ENCODE measurements around the gene MYBBP1A. TPM values are rescaled to one million over a fixed set of nuclear protein-coding genes. Genes with fewer than 3 reads are reported as not detected.

MYBBP1A gene
- total and polyA plus RNA-seq, 9 donors, result 12.7 to 71.4 (median 45.5) TPM

DNA sequence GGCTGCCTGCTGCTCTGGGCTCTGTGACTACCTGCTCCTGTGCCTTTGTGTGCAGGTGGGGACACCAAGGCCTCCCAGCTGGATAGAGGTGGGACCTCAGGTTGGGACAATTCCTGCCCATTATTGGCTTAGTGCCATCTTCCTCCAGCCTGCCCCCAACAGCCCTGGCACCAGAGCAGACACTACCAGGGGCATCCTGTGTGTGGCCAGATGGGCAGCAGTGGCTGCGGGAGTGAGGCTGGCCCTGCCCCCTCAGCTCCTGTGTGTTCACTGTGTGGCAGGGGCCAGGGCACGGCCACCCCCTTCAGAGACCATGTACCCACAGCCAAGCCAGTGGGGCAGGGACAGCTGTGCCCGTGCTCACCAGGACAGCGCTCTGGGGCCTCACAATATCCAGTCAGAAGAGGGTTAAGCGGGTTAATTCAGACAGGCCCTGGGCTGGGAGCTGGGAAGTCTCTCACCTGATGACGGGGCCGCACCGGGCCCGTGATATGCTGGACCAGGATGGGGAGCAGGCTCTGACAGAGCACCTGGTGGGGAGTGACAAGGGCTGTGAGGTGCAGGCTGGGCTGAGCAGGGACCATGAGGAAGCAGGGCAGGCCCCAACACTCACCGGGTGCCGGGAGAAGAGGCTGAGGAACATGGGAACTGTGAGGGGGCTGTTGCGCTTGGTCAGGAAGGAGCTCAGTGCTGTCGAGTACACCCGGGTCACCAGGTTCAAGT lies 13.0 kb downstream of the MYBBP1A start:
- WGBS, 3 donors, result 87 to 97% (median 88%) methylated on average over 14 of the region's 14 CpGs
- intact Hi-C loops (cut with DNase I), result no loop called here
- no peaks in the 10 kb centered on the region for H3K36me3 ChIP-seq
- H3K9me3 ChIP-seq, result no peaks in the 10 kb centered on the region
- no peaks in the 10 kb centered on the region for H3K27me3 ChIP-seq
- peaks cover 4% of the 10 kb centered on the region for H3K4me1 ChIP-seq (ENCODE audit: insufficient read depth)
- TF ChIP-seq, protein P1, sequence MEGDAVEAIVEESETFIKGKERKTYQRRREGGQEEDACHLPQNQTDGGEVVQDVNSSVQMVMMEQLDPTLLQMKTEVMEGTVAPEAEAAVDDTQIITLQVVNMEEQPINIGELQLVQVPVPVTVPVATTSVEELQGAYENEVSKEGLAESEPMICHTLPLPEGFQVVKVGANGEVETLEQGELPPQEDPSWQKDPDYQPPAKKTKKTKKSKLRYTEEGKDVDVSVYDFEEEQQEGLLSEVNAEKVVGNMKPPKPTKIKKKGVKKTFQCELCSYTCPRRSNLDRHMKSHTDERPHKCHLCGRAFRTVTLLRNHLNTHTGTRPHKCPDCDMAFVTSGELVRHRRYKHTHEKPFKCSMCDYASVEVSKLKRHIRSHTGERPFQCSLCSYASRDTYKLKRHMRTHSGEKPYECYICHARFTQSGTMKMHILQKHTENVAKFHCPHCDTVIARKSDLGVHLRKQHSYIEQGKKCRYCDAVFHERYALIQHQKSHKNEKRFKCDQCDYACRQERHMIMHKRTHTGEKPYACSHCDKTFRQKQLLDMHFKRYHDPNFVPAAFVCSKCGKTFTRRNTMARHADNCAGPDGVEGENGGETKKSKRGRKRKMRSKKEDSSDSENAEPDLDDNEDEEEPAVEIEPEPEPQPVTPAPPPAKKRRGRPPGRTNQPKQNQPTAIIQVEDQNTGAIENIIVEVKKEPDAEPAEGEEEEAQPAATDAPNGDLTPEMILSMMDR (IDR thresholded peaks at IDR 0.05), result no peak
- TF ChIP-seq EP300 (IDR thresholded peaks at IDR 0.05) (no peak), POLR2A (IDR thresholded peaks at IDR 0.05) (no peak)
- H3K27ac ChIP-seq, result no peak overlapping the region
- no peak for DNase-seq
- H3K4me3 ChIP-seq, result no peak overlapping the region

DNA sequence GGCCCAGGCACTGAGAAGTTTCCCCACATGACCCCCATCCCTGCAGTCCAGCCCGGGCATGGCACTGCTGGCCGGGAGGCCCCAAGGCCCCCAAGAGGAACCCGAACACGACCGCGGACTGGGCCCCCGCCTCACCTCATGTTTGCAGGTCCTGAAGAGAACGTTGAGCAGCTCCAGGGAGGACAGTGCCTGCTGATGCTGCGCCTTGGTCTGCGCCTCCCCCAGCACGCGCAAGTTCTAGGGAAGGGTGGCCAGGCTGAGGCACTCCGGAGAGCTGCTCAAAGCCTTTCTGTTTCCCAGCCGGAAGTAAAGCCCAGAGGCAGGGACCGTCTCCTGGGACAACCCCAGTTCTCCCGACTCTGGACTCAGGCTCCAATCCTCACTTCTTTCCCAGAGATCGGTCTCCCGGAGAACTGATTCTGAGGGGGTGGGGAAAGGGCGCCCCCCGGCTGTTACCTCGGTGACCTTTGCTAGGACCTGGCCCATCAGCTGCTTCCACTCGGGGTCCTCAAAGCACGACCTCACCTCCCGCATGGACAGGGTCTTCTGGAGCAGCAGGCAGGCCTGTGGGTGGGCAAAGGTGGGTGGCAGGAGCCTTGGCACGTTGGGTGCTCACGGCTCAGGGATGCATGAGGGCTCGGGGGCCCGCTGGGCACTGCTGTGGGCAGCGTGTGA lies 13.7 kb downstream of the MYBBP1A start:
- no peak for DNase-seq
- intact Hi-C loops (cut with DNase I), result no loop called here
- no peaks in the 10 kb centered on the region for H3K9me3 ChIP-seq
- no peak overlapping the region for H3K4me3 ChIP-seq
- WGBS, 3 donors, result 83 to 86% (median 83%) methylated on average over 28 to 29 of the region's 29 CpGs
- no peaks in the 10 kb centered on the region for H3K27me3 ChIP-seq
- TF ChIP-seq EP300 (IDR thresholded peaks at IDR 0.05), result no peak
- TF ChIP-seq, protein P1 (IDR thresholded peaks at IDR 0.05), result no peak
- no peak for TF ChIP-seq POLR2A (IDR thresholded peaks at IDR 0.05)
- H3K27ac ChIP-seq, result no peak overlapping the region
- H3K4me1 ChIP-seq (ENCODE audit: insufficient read depth), result peaks cover 10% of the 10 kb centered on the region
- no peaks in the 10 kb centered on the region for H3K36me3 ChIP-seq

DNA sequence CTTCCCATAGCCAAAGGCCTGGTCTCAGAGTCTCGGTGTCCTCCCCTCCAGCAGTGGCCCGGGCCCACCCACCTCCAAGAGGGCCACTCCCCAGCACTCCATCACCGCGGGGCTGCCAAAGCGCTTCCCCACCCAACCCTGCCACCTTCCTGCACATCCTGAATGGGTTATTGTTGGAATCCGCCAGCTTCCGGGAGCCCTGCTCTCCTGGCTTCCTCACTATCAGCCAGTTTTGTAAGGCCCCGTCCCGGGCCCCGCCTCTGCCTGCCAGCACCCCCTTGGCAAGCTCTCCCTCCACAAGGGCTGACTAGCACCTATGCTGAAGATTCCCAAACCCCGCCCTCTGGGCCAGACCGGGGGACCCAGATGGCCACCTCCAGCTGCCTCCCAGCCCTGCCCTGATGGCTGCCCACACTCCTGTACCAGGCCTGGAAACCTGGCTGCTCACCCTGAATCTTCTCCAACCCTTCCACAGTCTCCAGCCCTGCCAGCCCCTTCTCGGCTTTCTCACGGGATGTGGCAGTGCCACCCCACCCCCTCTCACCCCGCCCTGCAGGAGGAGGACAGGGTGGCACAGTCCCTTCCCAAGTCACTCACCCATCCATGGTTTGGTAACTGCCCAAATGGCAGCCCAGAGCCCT lies 14.4 kb downstream of the MYBBP1A start:
- H3K27ac ChIP-seq, result no peak overlapping the region
- peak in 2 of 5 donors; percentile 24 to 41 for DNase-seq
- H3K4me1 ChIP-seq (ENCODE audit: insufficient read depth), result peaks cover 13% of the 10 kb centered on the region
- no peaks in the 10 kb centered on the region for H3K9me3 ChIP-seq
- no peaks in the 10 kb centered on the region for H3K36me3 ChIP-seq
- H3K27me3 ChIP-seq, result no peaks in the 10 kb centered on the region
- intact Hi-C loops (cut with DNase I), result no loop called here
- 78 to 84% (median 82%) methylated on average over 15 of the region's 15 CpGs for WGBS, 3 donors
- H3K4me3 ChIP-seq, result no peak overlapping the region
- no peak for TF ChIP-seq EP300 (IDR thresholded peaks at IDR 0.05)
- TF ChIP-seq, protein P1 (IDR thresholded peaks at IDR 0.05), result no peak
- TF ChIP-seq POLR2A (IDR thresholded peaks at IDR 0.05), result no peak

DNA sequence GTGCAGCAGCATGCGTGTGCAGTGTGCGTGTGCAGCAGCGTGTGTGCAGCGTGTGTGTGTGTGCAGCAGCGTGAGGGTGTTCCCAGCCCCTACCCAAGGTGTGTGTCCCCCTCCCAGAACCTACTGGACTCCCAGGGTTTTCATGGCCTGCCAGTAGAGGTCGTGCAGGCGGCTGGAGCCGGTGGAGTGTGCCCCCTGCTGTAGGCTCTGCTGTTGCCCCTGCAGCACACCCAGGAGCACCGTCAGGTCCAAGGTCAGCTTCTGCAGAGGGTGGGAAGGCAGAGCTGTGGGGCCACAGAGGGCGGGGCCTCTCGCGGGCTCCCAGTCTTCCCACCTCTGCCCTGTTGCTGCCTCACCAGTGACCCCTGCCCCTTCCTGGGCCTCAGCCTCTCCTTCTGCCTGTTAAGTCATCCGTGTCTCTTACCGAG lies 14.9 kb downstream of the MYBBP1A start:
- no peaks in the 10 kb centered on the region for H3K36me3 ChIP-seq
- no peak overlapping the region for H3K27ac ChIP-seq
- intact Hi-C loops (cut with DNase I), result no loop called here
- 73 to 75% (median 74%) methylated on average over 13 to 14 of the region's 14 CpGs for WGBS, 3 donors
- TF ChIP-seq EP300 (IDR thresholded peaks at IDR 0.05) (no peak), POLR2A (IDR thresholded peaks at IDR 0.05) (no peak)
- TF ChIP-seq, protein P1 (IDR thresholded peaks at IDR 0.05), result no peak
- H3K4me3 ChIP-seq, result no peak overlapping the region
- peaks cover 14% of the 10 kb centered on the region for H3K4me1 ChIP-seq (ENCODE audit: insufficient read depth)
- DNase-seq, result no peak
- H3K9me3 ChIP-seq, result no peaks in the 10 kb centered on the region
- no peaks in the 10 kb centered on the region for H3K27me3 ChIP-seq
